GM23338 (cell line): ENCODE measurements around the gene LRRC27. TPM values are rescaled to one million over a fixed set of nuclear protein-coding genes. Genes with fewer than 3 reads are reported as not detected.

Source experiments
- ATAC-seq: fragments of 200-7000 bp; cut with Tn5 transposase; 3 replicates; pipeline ENCODE4 v1.9.1; 2020
- DNase-seq: peaks from one replicate; pipeline ENCODE4 v3.0.0-alpha.2; 2015; ENCODE audit warnings: low spot score
- H2AFZ ChIP-seq: fragments of 200-600 bp; sonication (generic); 2 replicates; pipeline ENCODE4 v1.8.0; 2016; ENCODE audit warnings: antibody characterized with exemption, mild to moderate bottlenecking, moderate library complexity
- H3F3A ChIP-seq: fragments of 200-600 bp; sonication (generic); replicated peaks from 2 replicates; pipeline ENCODE4 v1.8.0; 2017; ENCODE audit warnings: antibody characterized with exemption, mixed run types, low read depth
- H3K27ac ChIP-seq: fragments of 200-600 bp; sonication (generic); 2 replicates; pipeline ENCODE4 v1.6.1; 2016; ENCODE audit warnings: low read depth
- H3K27me3 ChIP-seq: fragments of 200-600 bp; sonication (generic); 2 replicates; pipeline ENCODE4 v1.8.0; 2016; ENCODE audit warnings: mild to moderate bottlenecking, mixed run types, moderate library complexity; ENCODE audit not compliant: insufficient read depth
- H3K36me3 ChIP-seq: fragments of 200-600 bp; sonication (generic); 2 replicates; pipeline ENCODE4 v1.8.0; 2016; ENCODE audit warnings: mild to moderate bottlenecking; ENCODE audit not compliant: insufficient read depth
- H3K4me1 ChIP-seq: fragments of 200-600 bp; sonication (generic); 2 replicates; pipeline ENCODE4 v1.8.0; 2016; ENCODE audit warnings: mild to moderate bottlenecking, moderate library complexity; ENCODE audit not compliant: insufficient read depth
- H3K4me2 ChIP-seq: fragments of 200-600 bp; sonication (generic); 2 replicates; pipeline ENCODE4 v1.7.1; 2017; ENCODE audit warnings: mixed run types
- H3K4me3 ChIP-seq: fragments of 200-600 bp; sonication (generic); 2 replicates; pipeline ENCODE4 v1.6.1; 2016; ENCODE audit warnings: mixed run types
- H3K79me2 ChIP-seq: fragments of 200-600 bp; sonication (generic); replicated peaks from 2 replicates; pipeline ENCODE4 v1.8.0; 2017; ENCODE audit warnings: mild to moderate bottlenecking; ENCODE audit not compliant: insufficient read depth
- H3K9me2 ChIP-seq: fragments of 200-600 bp; sonication (generic); 2 replicates; pipeline ENCODE4 v1.8.0; 2017; ENCODE audit not compliant: insufficient read depth
- H4K20me1 ChIP-seq: fragments of 200-600 bp; sonication (generic); replicated peaks from 2 replicates; pipeline ENCODE4 v1.8.0; 2017; ENCODE audit warnings: mild to moderate bottlenecking; ENCODE audit not compliant: insufficient read depth
- H3K27ac Mint-ChIP-seq: 2 replicates; pipeline ENCODE4 v1.8.0; 2020; ENCODE audit warnings: inconsistent platforms, mild to moderate bottlenecking, moderate library complexity, mixed read lengths
- H3K27me3 Mint-ChIP-seq: 3 replicates; pipeline ENCODE4 v1.8.0; 2022; ENCODE audit warnings: low read depth, mild to moderate bottlenecking, moderate library complexity, mixed read lengths, inconsistent platforms; ENCODE audit not compliant: insufficient read depth, poor library complexity
- H3K36me3 Mint-ChIP-seq: 3 replicates; pipeline ENCODE4 v1.8.0; 2021; ENCODE audit warnings: low read depth, mild to moderate bottlenecking, inconsistent platforms, moderate library complexity, mixed read lengths
- H3K4me1 Mint-ChIP-seq: 3 replicates; pipeline ENCODE4 v1.8.0; 2020; ENCODE audit warnings: mild to moderate bottlenecking, inconsistent platforms, mixed read lengths
- H3K4me3 Mint-ChIP-seq: 3 replicates; pipeline ENCODE4 v1.8.0; 2021; ENCODE audit warnings: moderate library complexity, mild to moderate bottlenecking, inconsistent platforms, mixed read lengths
- H3K9me3 Mint-ChIP-seq: 3 replicates; pipeline ENCODE4 v1.8.0; 2020; ENCODE audit warnings: moderate library complexity, mild to moderate bottlenecking, inconsistent platforms, mixed read lengths
- CREB1 ChIP-seq: fragments of 250-450 bp; sonication (Bioruptor Pico); IDR thresholded peaks from 2 replicates; pipeline ENCODE4 v1.5.0; 2020; ENCODE audit warnings: low read depth, mild to moderate bottlenecking, moderate library complexity
- EZH2phosphoT487 ChIP-seq: fragments of 200-600 bp; sonication (generic); IDR thresholded peaks from one replicate; pipeline ENCODE4 v1.8.1; 2018; ENCODE audit warnings: antibody characterized with exemption; ENCODE audit not compliant: unreplicated experiment
- JUNB ChIP-seq: IDR thresholded peaks from one replicate; pipeline ENCODE4 v1.6.1; 2016; ENCODE audit warnings: antibody characterized with exemption; ENCODE audit not compliant: unreplicated experiment
- NANOG ChIP-seq: IDR thresholded peaks from 2 replicates; pipeline ENCODE4 v1.6.1; 2016; ENCODE audit warnings: antibody characterized with exemption, borderline replicate concordance
- POLR2AphosphoS5 ChIP-seq: IDR thresholded peaks from 2 replicates; pipeline ENCODE4 v1.6.1; 2016; ENCODE audit warnings: antibody characterized with exemption, low read depth
- STAT1 ChIP-seq: IDR thresholded peaks from one replicate; pipeline ENCODE4 v1.6.1; 2016; ENCODE audit warnings: antibody characterized with exemption; ENCODE audit not compliant: unreplicated experiment
- ZNF114 ChIP-seq: fragments of 250-450 bp; sonication (Bioruptor Pico); IDR thresholded peaks from 2 replicates; pipeline ENCODE4 v1.5.0; 2020; ENCODE audit warnings: mild to moderate bottlenecking, moderate library complexity
- ZNF462 ChIP-seq: fragments of 250-450 bp; sonication (Bioruptor Pico); IDR thresholded peaks from 2 replicates; pipeline ENCODE4 v1.5.0; 2020; ENCODE audit warnings: mild to moderate bottlenecking, moderate library complexity
- polyA plus RNA-seq: library from polyadenylated mRNA; unstranded; fragments of >200 nt; fragmentation: Nextera tagmentation; extraction: Ambion mirVana; gene quantifications from 2 replicates; pipeline ENCODE4 v1.2.1, GENCODE V29; 2016
- total RNA-seq: library from RNA; depleted of rRNA; stranded (reverse); fragments of >200 nt; shearing (Covaris generic); gene quantifications from 2 replicates; pipeline ENCODE4 v1.2.3, GENCODE V29; 2014

The LRRC27 gene
- total and polyA plus RNA-seq, 2 experiments from 2014 or later = 2.9 to 3.5 TPM

- no peak for TF ChIP-seq ZNF462
Observed at GRCh38 chr10:132303361-132304115, 28.5 kb upstream of the LRRC27 start (continued).

DNA sequence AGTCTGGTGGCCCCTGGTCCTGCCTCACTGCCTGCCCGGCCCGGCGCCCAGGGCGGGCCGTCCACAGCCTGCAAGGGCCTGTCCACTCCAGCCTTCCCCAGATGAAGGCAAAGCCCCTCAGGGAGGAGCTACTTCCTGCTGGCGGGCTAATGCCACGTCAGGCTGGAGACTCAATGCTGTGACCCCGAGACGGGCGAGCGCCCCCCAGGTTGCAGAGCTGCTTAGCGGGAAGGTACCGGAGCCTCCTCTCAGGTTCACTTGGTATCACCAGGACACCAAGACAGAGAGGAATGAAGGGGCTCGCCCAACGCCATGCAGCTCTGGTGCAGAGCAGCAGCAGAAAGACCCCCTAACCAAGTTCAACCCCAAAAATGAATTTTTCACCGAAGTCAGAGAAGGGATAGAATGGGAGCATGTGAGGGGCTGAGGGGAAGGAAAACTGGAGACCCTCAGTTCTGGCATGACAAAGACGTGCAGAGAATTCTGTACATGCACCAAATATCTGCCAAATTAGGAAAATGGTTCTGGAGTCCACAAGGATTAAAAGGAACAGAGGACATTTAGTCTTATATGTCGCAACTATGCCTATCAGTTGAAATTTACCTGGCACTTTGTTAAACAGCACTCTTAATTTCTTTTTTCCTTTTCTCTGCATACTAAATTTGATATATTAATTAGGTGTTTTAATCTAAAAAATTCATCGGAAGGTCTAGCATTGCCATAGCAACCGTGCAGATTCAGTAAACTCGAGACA is 27.1 kb upstream of the LRRC27 start:
- Histone ChIP-seq H3K36me3 (peaks cover 4% of the 10 kb centered on the region; the same call in 1 of the 2 replicates), H3K27ac (no peak overlapping the region), H3K27me3 (peaks cover 29% of the 10 kb centered on the region), H3F3A (no peaks in the 10 kb centered on the region), H3K4me2 (no peak overlapping the region), H3K4me3 (no peak overlapping the region), H3K79me2 (no peaks in the 10 kb centered on the region), H4K20me1 (no peaks in the 10 kb centered on the region), H3K4me1 (no peaks in the 10 kb centered on the region; the same call in 1 of the 2 replicates), H3K9me2 (no peaks in the 10 kb centered on the region), H2AFZ (no peak overlapping the region)
- no peak overlapping the region for H3K4me3 Mint-ChIP-seq
- no peak for TF ChIP-seq EZH2phosphoT487
- no peak for TF ChIP-seq ZNF462
- TF ChIP-seq ZNF114 = no peak
- no peak for TF ChIP-seq POLR2AphosphoS5
- no peak for TF ChIP-seq JUNB
- no peak for TF ChIP-seq CREB1 (CRISPR knock-in tag)
- no peak for TF ChIP-seq STAT1
- no peak for TF ChIP-seq NANOG
- H3K27me3 Mint-ChIP-seq = peaks cover 36% of the 10 kb centered on the region
- no peak for DNase-seq
- no peak overlapping the region for H3K27ac Mint-ChIP-seq
- peaks cover 15% of the 10 kb centered on the region for H3K4me1 Mint-ChIP-seq
- peaks cover 17% of the 10 kb centered on the region for H3K36me3 Mint-ChIP-seq
- ATAC-seq = no peak
- peaks cover 23% of the 10 kb centered on the region for H3K9me3 Mint-ChIP-seq
